GM21723 (cell line): Measurements from ENCODE around the gene ST3GAL6.
"Not testable (repeated sequence)": the region's sequence is repeated elsewhere in the genome, so short reads cannot be mapped to it uniquely, and the experiment has no call there.

Source experiments
- ATAC-seq: cut with Tn5 transposase; IDR thresholded peaks from one replicate; pipeline ENCODE4 v1.9.1; 2021; ENCODE audit warnings: mild to moderate bottlenecking, moderate library complexity; ENCODE audit not compliant: unreplicated experiment

The ST3GAL6 gene

GRCh38 chr3:98799479-98799878, 36.3 kb downstream of the ST3GAL6 start:
- no peak for ATAC-seq

GRCh38 chr3:98800401-98800800, 37.3 kb downstream of the ST3GAL6 start:
- ATAC-seq = no peak

- ATAC-seq = no peak
Measured at GRCh38 chr3:98801043-98801747, 38.1 kb downstream of the ST3GAL6 start.

GRCh38 chr3:98805571-98805970, 42.4 kb downstream of the ST3GAL6 start:
- no peak for ATAC-seq

- ATAC-seq = no peak
Measured at GRCh38 chr3:98806521-98806920, 43.4 kb downstream of the ST3GAL6 start.

- ATAC-seq = no peak
Measured at GRCh38 chr3:98807011-98807410, 43.9 kb downstream of the ST3GAL6 start.

GRCh38 chr3:98807561-98807960, 44.4 kb downstream of the ST3GAL6 start:
- ATAC-seq = no peak

- no peak for ATAC-seq
Measured at GRCh38 chr3:98808071-98808470, 44.9 kb downstream of the ST3GAL6 start.

GRCh38 chr3:98809557-98809956, 46.4 kb downstream of the ST3GAL6 start:
- ATAC-seq = no peak

- ATAC-seq = no peak
Measured at GRCh38 chr3:98811048-98811447, 47.9 kb downstream of the ST3GAL6 start.

- ATAC-seq = peak; percentile 66
Measured at GRCh38 chr3:98812851-98813374, 49.8 kb downstream of the ST3GAL6 start.

GRCh38 chr3:98814817-98815420, 51.8 kb downstream of the ST3GAL6 start:
- ATAC-seq = no peak

- peak; percentile 81 for ATAC-seq
Measured at GRCh38 chr3:98817547-98818041, 54.5 kb downstream of the ST3GAL6 start.

GRCh38 chr3:98821063-98821462, 57.9 kb downstream of the ST3GAL6 start:
- no peak for ATAC-seq

GRCh38 chr3:98823791-98824190, 60.7 kb downstream of the ST3GAL6 start:
- ATAC-seq = no peak

GRCh38 chr3:98824256-98824655, 61.1 kb downstream of the ST3GAL6 start:
- ATAC-seq = no peak

- no peak for ATAC-seq
Measured at GRCh38 chr3:98826126-98826525, 63.0 kb downstream of the ST3GAL6 start.

GRCh38 chr3:98827221-98827920, 64.2 kb downstream of the ST3GAL6 start:
- ATAC-seq = no peak

- no peak for ATAC-seq
Measured at GRCh38 chr3:98829246-98829832, 66.2 kb downstream of the ST3GAL6 start.

GRCh38 chr3:98831060-98831459, 67.9 kb downstream of the ST3GAL6 start:
- ATAC-seq = not testable (repeated sequence)

- ATAC-seq = no peak
Measured at GRCh38 chr3:98839846-98840245, 76.7 kb downstream of the ST3GAL6 start.
